Activated naive CD4-positive, alpha-beta T cell treated with anti-CD3 and anti-CD28 coated beads, Interleukin-2, amount 50 U/mL, for 72 hours (primary cell): ENCODE measurements around the gene NEDD4L. TPM values are rescaled to one million over a fixed set of nuclear protein-coding genes. Genes with fewer than 3 reads are reported as not detected.
A peak's percentile ranks its signal among the peaks of the same experiment; 100 is the strongest.
"Not testable (repeated sequence)": the region's sequence is repeated elsewhere in the genome, so short reads cannot be mapped to it uniquely, and the experiment has no call there.

ENCODE experiments used
- ATAC-seq, 2 donors: fragments of 150-1000 bp; cut with Tn5 transposase; 2 replicates each; pipeline ENCODE4 v1.10.0; 2021; ENCODE audit warnings: mild to moderate bottlenecking in 2 of 2, moderate library complexity in 2 of 2
- DNase-seq, 2 donors: peaks; one replicate each; pipeline ENCODE4 v3.0.0; 2021 to 2022; ENCODE audit warnings: low spot score in 2 of 2
- H3K27ac Mint-ChIP-seq, 2 donors: one replicate each; pipeline ENCODE4 v1.8.0; 2022; ENCODE audit warnings: mild to moderate bottlenecking in 2 of 2, mixed read lengths in 2 of 2
- H3K36me3 Mint-ChIP-seq, 2 donors: one replicate each; pipeline ENCODE4 v1.8.0; 2022; ENCODE audit warnings: mixed read lengths in 2 of 2
- H3K9me3 Mint-ChIP-seq, 2 donors: one replicate each; pipeline ENCODE4 v1.8.0; 2022; ENCODE audit warnings: mixed read lengths in 2 of 2
- total RNA-seq, 2 donors: library from RNA; stranded (reverse); gene quantifications; one replicate each; pipeline ENCODE4 v1.2.3, GENCODE V29; 2022

Gene NEDD4L
- 1 to 10 TPM; 1.7 to 8.3 TPM for total RNA-seq

GRCh38 chr18:58043491-58044369, at the start of gene NEDD4L:
TSS of gene NEDD4L (plus strand) at chr18:58044226. CDS start at chr18:58044661, 435 bp downstream.
- peak; percentile 76 to 83 for DNase-seq
- ATAC-seq = peak; percentile 81 to 84
- Mint-ChIP-seq H3K27ac (peak within 1 kb of the TSS in 1 of 2 donors; percentile 90), H3K9me3 (no peaks in the 10 kb centered on the region), H3K36me3 (no peaks in the 10 kb centered on the region)

- DNase-seq = no peak
- ATAC-seq = no peak
- Mint-ChIP-seq H3K9me3 (no peaks in the 10 kb centered on the region), H3K36me3 (no peaks in the 10 kb centered on the region), H3K27ac (no peak overlapping the region)
Observed at GRCh38 chr18:57995331-57995730, 48.7 kb upstream of the NEDD4L start.

DNA sequence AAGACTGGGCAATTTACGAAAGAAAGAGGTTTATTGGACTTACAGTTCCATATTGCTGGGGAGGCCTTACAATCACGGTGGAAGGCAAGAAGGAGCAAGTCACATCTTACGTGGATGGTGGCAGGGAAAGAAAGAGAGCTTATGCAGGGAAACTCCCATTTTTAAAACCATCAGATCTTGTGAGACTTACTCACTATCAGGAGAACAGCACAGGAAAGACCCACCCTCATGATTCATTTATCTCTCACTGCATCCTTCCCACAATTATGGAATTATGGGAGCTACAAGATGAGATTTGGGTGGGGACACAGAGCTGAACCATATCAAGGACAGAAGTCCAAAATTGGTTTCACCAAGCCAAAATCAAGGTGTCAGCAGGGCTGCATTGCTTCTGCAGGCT, 47.1 kb upstream of the NEDD4L start:
- not testable (repeated sequence) for ATAC-seq, H3K36me3 Mint-ChIP-seq, H3K27ac Mint-ChIP-seq, DNase-seq, H3K9me3 Mint-ChIP-seq

- Mint-ChIP-seq H3K27ac (no peak overlapping the region), H3K36me3 (no peaks in the 10 kb centered on the region), H3K9me3 (no peaks in the 10 kb centered on the region)
- DNase-seq (no peak), ATAC-seq (no peak)
Observed at GRCh38 chr18:57997820-57998219, 46.2 kb upstream of the NEDD4L start.

- ATAC-seq = no peak
- Mint-ChIP-seq H3K27ac (no peak overlapping the region), H3K9me3 (no peaks in the 10 kb centered on the region)
Observed at GRCh38 chr18:57998461-57998860, 45.6 kb upstream of the NEDD4L start.

DNA sequence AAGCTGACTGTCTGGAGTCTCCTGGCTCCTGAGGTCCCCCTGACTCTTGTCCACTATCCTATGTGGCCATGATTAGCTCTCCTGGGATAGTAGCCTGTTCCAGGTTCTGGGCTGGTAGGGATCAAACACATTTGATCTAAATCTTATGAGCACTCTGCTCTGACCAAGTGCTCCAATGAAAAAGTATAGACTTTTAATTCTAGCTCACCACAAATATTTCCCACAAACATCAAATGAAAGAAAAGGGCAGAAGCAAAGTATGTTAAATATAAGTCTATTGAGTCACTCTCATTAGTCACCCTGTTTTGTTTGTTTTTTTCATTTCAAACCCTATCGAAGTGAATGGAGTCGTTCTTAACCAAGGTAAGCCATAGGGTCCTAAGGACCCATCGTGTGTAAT, 39.7 kb upstream of the NEDD4L start:
- Mint-ChIP-seq H3K36me3 (no peaks in the 10 kb centered on the region), H3K27ac (no peak overlapping the region), H3K9me3 (no peaks in the 10 kb centered on the region)
- ATAC-seq (no peak), DNase-seq (no peak)

More at GRCh38 chr18:57998461-57998860, 45.6 kb upstream of the NEDD4L start:
- no peaks in the 10 kb centered on the region for H3K36me3 Mint-ChIP-seq
- no peak for DNase-seq

DNA sequence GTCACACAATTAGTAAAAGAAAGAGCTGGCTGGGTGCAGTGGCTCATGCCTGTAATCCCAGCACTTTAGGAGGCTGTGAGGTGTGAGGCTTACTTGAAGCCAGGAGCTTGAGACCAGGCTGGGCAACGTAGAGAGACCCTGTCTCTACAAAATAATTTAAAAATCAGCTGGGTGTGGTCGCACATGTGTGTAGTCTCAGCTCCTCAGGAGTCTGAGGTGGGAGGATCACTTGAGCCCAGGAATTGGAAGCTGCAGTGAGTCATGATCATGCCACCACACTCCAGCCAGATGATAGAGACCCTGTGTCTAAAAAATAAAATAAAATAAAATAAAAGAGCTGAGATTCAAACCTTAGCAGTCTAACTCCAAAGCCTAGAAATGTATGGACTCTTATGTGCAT, 39.0 kb upstream of the NEDD4L start:
- no peak overlapping the region for H3K27ac Mint-ChIP-seq
- ATAC-seq (no peak), DNase-seq (no peak)
- no peaks in the 10 kb centered on the region for H3K36me3 Mint-ChIP-seq
- no peaks in the 10 kb centered on the region for H3K9me3 Mint-ChIP-seq

- peak overlapping the region in 1 of 2 donors; percentile 44 for H3K27ac Mint-ChIP-seq
- no peaks in the 10 kb centered on the region for H3K36me3 Mint-ChIP-seq
- DNase-seq (no peak), ATAC-seq (peak; percentile 56 to 99)
- no peaks in the 10 kb centered on the region for H3K9me3 Mint-ChIP-seq
Observed at GRCh38 chr18:58005885-58006523, 38.0 kb upstream of the NEDD4L start.

- Mint-ChIP-seq H3K9me3 (no peaks in the 10 kb centered on the region), H3K36me3 (no peaks in the 10 kb centered on the region), H3K27ac (no peak overlapping the region)
- DNase-seq (no peak), ATAC-seq (no peak)
Observed at GRCh38 chr18:58009166-58009565, 34.9 kb upstream of the NEDD4L start.

DNA sequence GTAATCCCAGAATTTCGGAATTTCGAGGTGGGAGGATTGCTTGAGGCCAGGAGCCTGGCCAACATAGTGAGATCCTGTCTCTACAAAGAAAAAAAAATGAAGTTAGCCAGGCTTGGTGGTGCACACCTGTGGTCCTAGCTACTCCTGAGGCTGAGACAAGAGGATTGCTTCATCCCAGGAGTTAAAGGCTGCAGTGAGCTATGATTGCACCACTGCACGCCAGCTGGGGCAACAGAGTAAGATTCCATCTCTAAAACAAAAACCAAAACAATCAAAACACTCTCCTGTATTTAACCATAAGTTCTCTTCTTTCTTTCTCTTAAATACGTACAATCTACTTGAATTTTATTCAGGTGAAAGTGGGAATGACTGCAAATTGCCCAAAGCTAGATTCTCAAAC, 33.8 kb upstream of the NEDD4L start:
- H3K27ac Mint-ChIP-seq = no peak overlapping the region
- no peaks in the 10 kb centered on the region for H3K9me3 Mint-ChIP-seq
- no peaks in the 10 kb centered on the region for H3K36me3 Mint-ChIP-seq
- no peak for DNase-seq
- ATAC-seq = no peak

GRCh38 chr18:58012356-58012755, 31.7 kb upstream of the NEDD4L start:
- DNase-seq (no peak), ATAC-seq (no peak)
- H3K27ac Mint-ChIP-seq = no peak overlapping the region
- no peaks in the 10 kb centered on the region for H3K36me3 Mint-ChIP-seq
- H3K9me3 Mint-ChIP-seq = peaks cover 0 to 6% of the 10 kb centered on the region in 2 donors

- Mint-ChIP-seq H3K27ac (no peak overlapping the region), H3K9me3 (peaks cover 0 to 6% of the 10 kb centered on the region in 2 donors), H3K36me3 (no peaks in the 10 kb centered on the region)
- ATAC-seq = no peak
- DNase-seq = no peak
Observed at GRCh38 chr18:58013241-58014211, 30.5 kb upstream of the NEDD4L start.

GRCh38 chr18:58015065-58015780, 28.8 kb upstream of the NEDD4L start:
- Mint-ChIP-seq H3K9me3 (peaks cover 0 to 6% of the 10 kb centered on the region in 2 donors), H3K27ac (no peak overlapping the region), H3K36me3 (no peaks in the 10 kb centered on the region)
- no peak for ATAC-seq
- DNase-seq = no peak

- H3K27ac Mint-ChIP-seq = no peak overlapping the region
- peaks cover 0 to 6% of the 10 kb centered on the region in 2 donors for H3K9me3 Mint-ChIP-seq
- DNase-seq (no peak), ATAC-seq (no peak)
- no peaks in the 10 kb centered on the region for H3K36me3 Mint-ChIP-seq
Observed at GRCh38 chr18:58017267-58017666, 26.8 kb upstream of the NEDD4L start.

DNA sequence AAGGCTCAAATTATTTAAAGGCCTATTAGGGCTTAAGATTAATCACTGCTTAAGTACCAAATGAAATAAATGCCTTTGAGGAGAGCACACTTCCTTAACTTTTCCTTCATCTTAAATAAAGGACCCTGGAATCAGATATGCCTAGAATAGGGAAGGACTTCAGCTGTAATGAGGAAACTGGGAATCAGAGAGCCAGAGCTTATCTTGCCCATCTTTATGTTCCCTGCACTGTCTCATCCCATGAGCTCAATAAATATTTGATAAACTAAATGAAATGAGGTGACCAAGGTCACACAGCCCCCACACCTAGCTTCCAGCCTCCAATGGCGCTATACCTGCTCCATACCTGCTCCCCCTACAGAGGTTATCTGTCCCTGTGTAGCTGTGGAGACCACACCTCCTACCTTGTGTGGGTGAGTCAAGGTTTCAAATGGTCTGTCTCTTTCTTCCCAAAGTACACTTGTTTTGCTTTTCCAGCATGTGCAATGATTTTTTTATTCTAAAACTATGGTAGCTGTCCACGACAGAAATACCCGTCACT, 23.4 kb upstream of the NEDD4L start:
- DNase-seq (no peak), ATAC-seq (no peak)
- Mint-ChIP-seq H3K9me3 (peaks cover 0 to 6% of the 10 kb centered on the region in 2 donors), H3K27ac (no peak overlapping the region), H3K36me3 (no peaks in the 10 kb centered on the region)

DNA sequence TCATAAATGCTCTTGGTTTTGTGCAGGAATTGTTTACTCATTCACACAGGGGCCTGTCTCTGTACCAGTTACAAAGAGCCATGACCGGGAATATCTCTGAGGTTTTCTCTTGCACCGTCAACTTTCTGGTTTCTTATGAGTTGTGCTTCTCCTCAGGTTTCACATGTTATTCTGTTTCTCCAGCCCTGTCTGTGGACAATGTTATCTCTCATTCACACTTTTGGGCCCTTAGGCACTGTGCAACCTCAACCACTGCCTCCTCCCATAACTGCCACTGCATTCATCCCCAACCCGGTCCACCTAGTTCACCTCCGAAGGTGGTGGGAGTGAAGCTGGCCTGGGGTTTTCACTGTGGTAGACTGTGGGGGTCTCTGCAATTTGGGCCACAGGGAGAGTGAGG, 22.5 kb upstream of the NEDD4L start:
- Mint-ChIP-seq H3K9me3 (peaks cover 0 to under 1% of the 10 kb centered on the region in 2 donors), H3K27ac (peak overlapping the region in 1 of 2 donors; percentile 23), H3K36me3 (no peaks in the 10 kb centered on the region)
- DNase-seq (no peak), ATAC-seq (no peak)
